NOMO-1 treated with dmso at 0.1 percent for 144 hours (cell line): ENCODE data around the gene KIF18A.
"Not testable (repeated sequence)": the region's sequence is repeated elsewhere in the genome, so short reads cannot be mapped to it uniquely, and the experiment has no call there.

Source experiments
- DNase-seq: peaks from one replicate; lab custom pipeline; 2025; ENCODE audit not compliant: unreplicated experiment; lab: John Stamatoyannopoulos, UW

KIF18A gene

DNA sequence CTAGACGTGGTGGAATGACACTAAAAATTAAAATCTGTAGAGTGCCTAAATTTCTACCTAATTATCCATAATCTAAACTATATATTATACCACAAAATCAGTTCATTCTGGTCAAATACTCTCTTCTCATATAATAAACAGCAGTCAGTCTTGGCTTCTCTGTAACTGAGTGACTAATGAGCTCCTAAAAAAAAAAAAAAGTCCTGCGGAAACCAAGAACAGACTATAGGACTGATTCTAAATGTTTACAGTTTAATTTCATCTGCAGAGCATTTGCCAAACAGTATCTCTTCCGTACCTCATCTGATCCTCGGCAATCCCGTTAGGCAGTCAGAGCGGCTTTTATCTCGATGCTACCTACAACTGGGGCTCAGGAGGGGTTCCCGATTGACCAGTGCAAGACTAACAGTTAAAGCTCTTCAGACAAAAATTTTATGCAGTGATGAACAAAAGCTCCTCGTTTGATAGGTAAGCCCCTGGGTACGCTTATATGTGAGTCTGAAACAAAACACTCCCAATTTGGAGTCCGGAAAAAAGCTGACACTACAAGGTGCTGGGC is 686 bp downstream of the KIF18A start:
- no peak for DNase-seq

DNA sequence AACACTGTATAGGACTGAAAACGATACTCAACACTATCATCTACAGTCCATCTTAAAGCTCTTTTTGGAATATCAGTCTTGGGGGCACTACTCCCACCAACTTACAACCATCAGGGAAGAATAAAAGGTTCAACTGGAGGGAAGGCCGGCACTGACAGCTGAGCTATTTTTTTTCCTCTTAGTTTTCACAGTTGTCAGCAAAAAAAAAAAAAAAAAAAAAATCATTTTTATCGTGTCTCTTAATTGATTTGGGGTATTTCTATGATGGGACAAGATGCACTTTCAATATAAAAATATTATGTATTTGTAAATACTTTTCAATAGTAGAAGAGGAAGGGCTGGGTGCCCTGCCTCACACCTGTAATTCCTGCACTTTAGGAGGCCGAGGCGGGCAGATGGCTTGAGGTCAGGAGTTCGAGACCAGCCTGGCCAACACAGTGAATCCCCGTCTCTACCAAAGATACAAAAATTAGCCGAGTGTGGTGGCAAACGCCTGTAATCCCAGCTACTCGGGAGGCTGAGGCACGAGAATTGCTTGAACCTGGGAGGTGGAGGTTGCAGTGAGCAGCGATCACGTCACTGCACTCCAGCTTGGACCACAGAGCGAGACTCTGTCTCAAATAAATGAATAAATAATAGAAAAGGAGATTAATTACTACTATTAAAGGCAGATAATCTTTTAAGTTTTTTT is 1.5 kb downstream of the KIF18A start:
- no peak for DNase-seq

DNA sequence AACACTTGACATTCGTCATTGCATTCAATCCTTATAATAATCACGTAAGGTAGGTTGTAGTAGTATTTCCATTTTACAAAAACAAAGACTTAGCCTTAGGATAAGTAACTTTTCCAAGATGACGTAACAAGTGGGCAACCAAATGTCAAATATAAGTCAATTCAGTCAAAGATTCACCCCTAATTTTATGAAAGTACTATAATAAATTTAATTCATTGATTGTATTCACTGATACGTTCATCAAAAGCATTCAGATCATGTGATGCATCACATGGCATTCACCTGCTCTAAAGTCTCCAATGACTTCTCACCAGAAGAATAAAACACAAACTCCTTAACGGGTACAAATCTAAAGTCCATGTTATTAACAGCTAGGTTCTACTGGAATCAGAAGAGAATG is 2.1 kb downstream of the KIF18A start:
- no peak for DNase-seq

DNA sequence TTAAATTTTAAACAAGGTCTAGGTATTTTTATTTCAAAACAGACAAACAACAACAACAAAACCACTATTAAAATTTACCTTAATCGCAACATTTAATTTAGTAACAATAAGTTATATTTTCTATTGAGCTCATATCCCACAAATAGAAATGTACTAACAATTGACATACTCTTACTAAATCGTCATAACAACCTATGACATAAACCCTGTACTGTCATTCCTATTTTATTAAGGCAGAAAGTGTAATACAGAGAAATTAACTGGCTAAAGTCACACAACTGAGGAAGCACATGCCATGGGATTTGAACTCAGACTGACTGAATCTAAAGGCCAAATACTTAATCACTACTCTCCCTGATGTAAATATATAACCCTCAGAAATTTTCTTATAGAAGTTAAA is 3.0 kb downstream of the KIF18A start:
- DNase-seq: no peak

DNA sequence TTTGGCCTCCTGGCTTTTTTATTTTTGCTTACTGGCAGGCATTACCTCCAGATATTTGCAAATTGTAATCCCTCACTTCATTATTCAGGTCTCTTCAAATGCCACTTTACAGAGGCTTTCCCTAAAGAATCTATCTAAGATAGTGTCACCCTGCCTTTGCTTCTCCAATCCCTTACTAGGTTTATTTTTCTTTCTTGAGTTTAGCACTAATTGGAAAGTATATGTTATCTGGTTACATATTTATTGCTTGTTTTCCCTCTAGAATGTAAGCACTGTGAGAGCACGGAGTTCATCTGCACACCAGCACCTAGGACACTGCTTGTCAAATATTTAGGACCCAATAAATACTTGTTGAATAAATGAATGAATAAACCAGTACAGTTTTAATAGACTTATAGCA is 3.5 kb downstream of the KIF18A start:
- no peak for DNase-seq

DNA sequence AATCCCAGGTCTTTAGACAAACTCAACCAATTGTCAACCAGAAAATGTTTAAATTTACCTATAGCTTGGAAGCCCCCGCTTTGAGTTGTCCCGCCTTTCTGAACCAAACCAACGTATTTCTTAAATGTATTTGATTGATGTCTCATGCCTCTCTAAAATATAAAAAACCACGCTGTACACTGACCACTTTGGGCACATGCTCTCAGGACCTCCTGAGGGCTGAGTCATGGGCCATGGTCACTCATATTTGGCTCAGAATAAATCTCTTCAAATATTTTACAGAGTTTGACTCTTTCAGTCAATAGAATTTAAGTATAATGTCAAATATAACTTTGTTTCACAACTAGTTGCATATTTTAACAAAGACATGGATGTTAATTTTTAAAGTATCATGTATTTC is 5.7 kb downstream of the KIF18A start:
- DNase-seq: not testable (repeated sequence)

DNA sequence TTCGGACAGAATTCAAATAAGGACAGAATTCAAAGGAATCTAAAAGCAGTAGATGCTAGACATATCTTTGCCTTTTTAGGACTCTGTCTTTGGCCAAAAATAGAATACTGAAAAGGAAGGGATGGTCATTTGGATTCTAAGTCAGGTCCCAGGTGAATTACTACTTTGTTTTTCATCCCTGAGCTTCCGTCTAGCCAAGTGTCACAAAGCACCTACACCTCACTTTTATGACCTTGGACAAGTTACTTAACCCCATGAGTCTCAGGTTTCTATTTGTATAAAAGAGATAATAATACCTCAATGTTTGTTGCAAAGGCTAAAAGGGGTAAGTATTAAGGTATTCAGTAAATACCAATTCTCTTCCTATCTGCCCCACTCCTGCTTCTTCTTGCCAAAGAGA is 7.3 kb downstream of the KIF18A start:
- DNase-seq: no peak

DNA sequence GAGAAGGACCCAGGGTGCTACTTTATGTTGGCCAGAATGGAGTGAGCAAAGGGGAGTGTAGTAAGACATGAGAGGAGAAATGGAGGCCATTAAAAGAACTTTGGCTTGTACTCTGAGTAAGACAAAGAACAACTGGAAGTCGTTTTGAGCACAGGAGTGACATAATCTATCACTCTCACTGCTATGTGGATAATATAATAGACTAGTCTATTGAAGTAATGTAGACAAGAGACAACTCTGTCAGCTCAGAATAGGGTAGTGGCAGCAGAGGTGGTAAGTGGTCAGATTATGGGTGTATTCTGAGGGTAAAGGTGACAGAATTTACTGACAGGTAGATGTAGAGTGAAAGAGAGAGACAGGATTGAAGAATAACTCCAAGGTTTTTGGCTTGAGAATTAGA is 8.2 kb downstream of the KIF18A start:
- DNase-seq: no peak

DNA sequence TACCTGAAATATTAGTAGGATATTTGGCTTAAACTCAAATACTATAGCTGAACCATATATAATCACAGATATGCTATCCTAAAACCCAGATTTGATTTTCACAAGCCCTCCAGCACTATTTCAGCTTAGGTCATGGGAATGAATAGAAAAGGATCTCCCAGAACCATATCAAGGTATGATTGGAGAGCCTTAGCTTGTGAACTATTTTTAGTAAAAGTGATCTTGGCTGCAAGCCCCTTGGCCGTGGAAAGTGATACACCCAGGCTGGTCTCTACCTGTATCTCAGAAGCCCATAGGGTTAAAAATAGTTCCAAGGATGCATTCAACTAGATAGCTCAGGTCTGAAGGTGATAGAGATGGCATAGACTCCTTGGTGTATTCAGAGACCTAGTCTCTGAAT is 9.7 kb downstream of the KIF18A start:
- no peak for DNase-seq

DNA sequence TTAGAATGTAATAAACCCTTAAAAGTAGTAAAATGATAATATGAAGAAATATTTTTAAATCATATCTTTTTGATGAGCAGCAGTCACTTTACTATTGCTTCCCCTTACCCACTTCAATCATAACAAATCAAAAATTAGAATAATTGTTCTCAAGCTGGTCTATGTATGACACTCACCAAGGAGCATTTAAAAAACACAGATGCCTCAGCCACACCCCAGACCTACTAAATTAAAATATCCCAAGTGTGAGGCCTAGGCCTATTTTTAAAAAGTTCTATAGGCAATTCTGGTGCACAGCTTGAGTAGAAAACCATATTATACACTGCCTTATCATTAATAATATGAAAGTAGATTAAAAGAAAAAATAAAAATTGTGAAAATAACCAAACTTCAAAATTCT is 15.2 kb downstream of the KIF18A start:
- DNase-seq: no peak

DNA sequence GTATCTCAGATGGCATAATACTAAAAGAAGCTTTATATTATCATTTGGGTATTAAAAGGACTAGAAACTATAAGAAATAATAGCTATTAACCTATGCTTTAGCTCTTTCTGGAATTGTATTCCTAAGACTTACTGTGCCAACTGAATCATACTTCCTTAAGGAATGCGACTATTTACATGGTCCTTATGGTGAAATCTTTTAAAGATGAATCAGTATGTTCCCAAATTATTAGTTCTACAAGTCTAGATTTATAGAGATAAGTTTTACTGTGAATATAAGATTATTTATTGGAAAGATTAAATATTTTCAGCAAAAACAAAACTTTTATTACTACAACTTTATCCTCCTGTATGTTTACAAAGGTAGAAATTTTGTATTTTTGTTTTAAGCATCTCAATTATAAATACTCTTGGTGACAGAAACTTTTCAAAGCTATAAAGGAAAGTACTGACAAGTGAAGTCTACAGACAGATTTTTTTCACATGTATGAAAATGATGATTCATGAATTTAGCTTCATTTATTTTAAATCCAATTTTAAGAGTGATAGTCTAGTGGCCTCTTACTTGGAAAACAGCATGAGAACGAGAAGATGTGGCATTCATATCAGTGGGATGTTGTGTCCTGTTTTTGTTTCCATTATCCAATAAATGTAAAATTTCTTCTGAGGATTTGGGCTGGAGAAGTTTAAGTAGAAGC is 17.8 kb downstream of the KIF18A start:
- no peak for DNase-seq

DNA sequence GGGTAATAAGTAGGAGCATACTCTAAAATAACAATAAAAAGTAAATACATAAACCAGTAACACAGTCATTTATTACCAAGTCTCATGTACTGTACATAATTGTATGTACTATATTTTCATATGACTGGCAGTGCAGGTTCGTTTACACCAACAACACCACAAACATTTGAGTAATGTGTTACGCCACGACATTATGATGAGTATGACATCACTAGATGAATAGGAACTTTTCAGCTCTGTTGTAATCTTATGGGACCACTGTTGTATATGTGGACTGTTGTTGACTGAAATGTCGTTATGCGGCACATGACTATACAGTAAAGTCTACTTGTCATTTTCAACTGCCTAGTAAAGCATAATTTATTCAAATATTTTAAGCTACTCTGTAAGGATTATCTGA is 18.6 kb downstream of the KIF18A start:
- no peak for DNase-seq

DNA sequence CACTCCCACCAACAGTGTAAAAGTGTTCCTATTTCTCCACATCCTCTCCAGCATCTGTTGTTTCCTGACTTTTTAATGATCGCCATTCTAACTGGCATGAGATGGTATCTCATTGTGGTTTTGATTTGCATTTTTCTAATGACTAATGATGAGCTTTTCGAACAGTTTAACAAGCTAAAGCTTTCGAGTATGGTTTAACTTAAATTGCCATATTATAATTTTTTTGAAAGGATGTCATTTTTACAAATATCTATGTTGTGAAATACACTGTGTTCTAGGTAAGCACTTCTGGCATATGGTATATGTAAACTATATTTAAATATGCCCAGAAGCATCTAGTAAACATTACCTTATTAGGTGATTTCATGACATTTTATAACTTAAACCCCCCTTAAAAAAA is 20.3 kb downstream of the KIF18A start:
- not testable (repeated sequence) for DNase-seq

DNA sequence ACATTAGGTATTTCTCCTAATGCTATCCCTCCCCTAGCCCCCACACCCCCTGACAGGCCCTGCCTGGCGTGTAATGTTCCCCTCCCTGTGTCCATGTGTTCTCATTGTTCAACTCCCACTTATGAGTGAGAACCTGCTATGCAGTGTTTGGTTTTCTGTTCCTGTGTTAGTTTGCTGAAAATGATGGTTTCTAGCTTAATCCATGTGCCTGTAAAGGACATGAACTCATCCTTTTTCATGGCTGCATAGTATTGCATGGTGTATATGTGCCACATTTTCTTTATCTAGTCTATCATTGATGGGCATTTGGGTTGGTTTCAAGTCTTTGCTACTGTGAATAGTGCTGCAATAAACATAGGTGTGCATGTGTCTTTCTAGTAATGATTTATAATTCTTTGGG is 20.8 kb downstream of the KIF18A start:
- DNase-seq: not testable (repeated sequence)

DNA sequence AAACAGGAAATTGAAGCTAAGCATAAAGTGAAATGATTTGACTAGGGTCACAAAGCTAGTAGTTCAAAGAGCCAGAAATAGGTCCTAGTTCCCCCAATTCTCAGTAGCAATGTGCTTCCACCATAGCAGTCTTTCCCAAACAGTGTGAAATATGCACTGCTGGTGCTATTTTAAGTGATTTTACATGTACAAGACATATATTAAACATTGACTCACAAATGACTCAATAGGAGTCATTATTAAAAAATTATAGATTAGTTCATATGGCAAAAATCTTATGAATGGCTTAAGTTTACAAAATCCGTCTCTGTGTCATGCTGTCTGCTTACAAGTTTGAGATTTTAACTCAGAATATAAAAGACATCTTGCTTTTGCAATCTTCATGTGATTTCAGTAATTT is 21.4 kb downstream of the KIF18A start:
- no peak for DNase-seq

DNA sequence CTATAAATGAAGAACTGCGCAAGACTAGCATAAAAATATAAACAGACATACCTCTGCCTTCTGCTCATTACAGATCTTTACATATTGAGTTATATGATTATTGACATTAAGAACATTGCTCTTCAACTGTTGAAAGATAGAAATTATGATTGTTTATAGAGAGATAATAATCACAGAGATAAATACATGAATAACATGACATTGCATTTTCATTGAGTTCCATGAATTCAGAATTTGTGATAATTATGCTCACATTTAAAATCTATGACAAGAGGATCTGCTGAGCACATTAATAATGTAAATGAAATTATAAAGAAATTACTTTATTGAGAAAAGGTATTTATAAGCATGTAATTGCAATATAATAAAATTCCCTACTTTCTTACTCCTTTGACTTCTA is 24.8 kb downstream of the KIF18A start:
- DNase-seq: no peak

DNA sequence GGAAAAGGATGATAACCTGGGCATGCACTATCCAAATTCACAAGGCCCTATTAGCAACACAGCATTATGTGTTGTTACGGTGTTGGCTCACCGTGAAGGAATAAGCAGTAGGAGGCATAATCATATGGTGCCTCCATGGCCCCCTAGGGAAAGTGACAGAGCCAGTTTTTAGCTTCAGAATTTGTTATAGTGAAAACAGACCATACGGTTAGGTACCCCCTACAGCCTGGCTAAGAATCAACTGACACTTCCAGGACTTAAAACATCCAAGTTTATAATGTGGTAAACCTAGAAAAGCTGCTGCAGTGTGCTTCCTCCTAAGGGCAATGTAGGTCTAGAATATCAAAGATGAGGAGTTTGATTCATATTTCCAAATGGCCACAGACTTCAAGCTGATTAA is 30.4 kb downstream of the KIF18A start:
- no peak for DNase-seq

DNA sequence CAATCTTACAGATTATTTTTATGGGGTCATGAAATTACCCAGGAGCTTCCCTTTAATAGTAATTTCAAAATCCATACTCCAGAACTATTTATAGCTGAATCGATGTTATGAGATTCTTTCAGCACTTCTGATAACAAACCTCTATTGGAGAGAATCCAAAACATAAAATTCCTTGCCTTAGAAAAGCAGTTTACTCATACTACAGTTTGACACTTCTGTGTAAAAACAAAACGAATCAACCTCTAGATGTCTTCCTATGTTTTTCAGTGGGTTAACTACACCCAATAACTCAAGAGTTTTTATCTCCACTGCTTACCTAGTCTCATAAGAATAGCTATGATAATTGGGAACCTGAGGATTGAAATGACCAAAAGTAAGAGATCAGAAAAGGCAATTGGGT is 35.6 kb downstream of the KIF18A start:
- DNase-seq: no peak

DNA sequence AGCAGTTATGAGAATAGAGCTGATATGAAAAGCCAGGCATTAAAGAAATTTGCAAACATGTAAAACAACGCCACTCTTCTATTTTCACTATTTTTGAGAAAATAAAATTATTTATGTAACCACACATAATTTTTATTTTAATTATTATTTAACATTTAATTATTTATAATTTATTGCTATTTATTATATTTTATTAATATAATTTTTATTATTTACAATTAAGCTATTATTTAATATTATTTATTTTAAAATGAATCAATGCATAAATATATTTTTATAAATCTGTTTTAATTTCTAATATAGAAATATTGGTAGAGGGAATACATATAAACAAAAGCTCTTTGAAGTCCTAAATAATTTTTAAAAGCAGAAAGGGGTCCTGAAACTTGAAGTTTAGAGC is 36.7 kb downstream of the KIF18A start:
- no peak for DNase-seq

DNA sequence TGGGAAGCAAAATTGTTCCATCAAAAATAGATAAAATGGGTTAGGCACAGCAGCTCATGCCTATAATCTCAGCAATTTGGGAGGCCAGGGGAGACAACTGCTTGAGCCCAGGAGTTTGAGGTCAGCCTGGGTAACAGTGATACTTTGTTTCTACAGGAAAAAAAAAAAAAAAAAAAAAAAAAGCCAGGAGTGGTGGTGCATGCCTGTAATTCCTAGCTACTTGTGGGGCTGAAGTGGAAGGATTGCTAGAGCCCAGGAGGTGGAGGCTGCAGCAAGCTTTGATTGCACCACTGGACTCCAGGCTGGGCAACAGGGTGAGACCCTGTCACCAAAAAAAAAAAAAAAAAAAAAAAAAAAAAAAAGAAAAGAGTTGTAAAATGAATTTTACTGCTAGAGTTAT is 49.6 kb downstream of the KIF18A start:
- no peak for DNase-seq

DNA sequence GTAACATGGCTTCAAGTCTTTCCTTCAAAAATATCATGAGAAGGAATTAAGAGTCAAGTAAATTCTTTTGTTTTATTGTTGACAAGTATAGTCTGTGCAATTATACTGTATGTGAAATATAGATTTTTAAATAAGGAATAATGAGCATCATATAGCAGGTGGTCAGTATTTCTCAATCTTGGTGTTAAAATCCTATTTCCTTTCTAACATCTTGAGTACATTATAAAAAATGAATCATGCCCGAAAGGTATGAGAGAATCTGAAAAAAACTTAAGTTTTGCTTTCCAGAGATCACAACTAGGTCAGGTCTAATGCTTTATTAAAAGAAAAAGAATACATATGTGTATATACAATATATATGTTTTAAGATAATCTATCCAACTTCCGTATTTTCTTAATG is 53.1 kb downstream of the KIF18A start:
- DNase-seq: no peak

DNA sequence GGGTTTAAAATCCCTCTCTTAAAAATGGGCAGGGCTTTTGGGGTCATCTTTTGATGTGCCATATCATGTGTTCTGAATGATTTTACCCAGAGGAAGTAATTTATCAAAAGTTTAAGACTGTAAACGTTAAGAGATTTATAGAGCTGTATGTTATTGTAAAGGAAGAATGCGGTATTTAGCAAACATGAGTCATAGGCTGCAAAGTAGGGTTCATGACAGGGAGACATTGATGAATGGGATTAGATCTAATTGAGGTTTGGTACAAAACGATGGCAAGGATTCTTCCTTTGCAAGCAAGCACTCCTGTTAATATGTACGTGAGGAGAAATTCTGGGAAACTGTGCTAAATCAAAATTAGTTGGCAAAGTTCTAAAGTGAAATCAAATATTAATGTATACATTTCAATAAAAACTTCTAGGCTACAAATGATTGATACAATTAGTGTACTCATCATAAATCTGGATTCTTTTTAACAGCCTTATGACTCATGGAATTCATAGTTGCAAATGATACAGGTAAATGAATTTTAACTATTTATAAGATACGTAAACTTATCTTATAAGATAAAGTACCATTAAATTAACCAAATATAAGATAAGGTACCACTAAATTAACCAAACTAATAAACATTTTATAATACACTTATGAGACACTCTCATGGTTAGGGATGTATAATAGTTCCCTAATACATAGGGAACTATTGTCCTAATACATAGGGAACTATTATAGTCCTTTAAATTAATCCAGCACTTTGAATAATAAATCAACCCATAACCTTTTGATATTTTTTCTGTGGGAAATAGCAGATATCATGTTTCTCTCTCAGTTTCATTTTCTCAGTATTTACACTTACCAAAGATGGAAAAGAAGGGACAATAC is 58.4 kb downstream of the KIF18A start:
- DNase-seq: no peak
